Upper lobe of left lung (tissue), 4 donors: ENCODE measurements around the gene CDC7.

ENCODE experiments used
- CTCF ChIP-seq, 6 experiments: fragments of 450-650 bp in 4 of 6; fragments of 200-600 bp in 2 of 6; sonication (generic) in 2 of 6; IDR thresholded peaks; one replicate each; pipeline ENCODE4 v1.5.1; 2016 to 2019; ENCODE audit warnings: antibody characterized with exemption in 6 of 6
- EP300 ChIP-seq, 4 donors: sonication (generic); formaldehyde crosslinking; IDR thresholded peaks; one replicate each; pipeline ENCODE4 v1.5.1; 2017; ENCODE audit warnings: antibody characterized with exemption in 4 of 4, control low read depth in 2 of 4
- POLR2A ChIP-seq, 4 donors: fragments of 450-650 bp; IDR thresholded peaks; one replicate each; pipeline ENCODE4 v1.5.1; 2016 to 2017; ENCODE audit warnings: antibody characterized with exemption in 4 of 4, mild to moderate bottlenecking in 2 of 4
- POLR2AphosphoS5 ChIP-seq, 2 donors: sonication (generic); formaldehyde crosslinking; IDR thresholded peaks; one replicate each; pipeline ENCODE4 v1.5.1; 2017; ENCODE audit warnings: antibody characterized with exemption in 2 of 2

- TF ChIP-seq CTCF (IDR thresholded peaks at IDR 0.05): no peak
- TF ChIP-seq POLR2AphosphoS5 (IDR thresholded peaks at IDR 0.05): peak in 1 of 2 donors; percentile 27
- no peak for TF ChIP-seq POLR2A (IDR thresholded peaks at IDR 0.05)
- peak in 1 of 4 donors; percentile 75 for TF ChIP-seq EP300 (IDR thresholded peaks at IDR 0.05)
These were observed 36.8 kb downstream of the CDC7 start for GRCh38 chr1:91537281-91537986.
